Measurements from ENCODE around the gene ZMYM4. TPM values are rescaled to one million over a fixed set of nuclear protein-coding genes. Genes with fewer than 3 reads are reported as not detected.

The ZMYM4 gene
- total RNA-seq, 1 donor from 2014 or later, result 27.7 TPM

GRCh38 chr1:35453031-35453430, 184.5 kb downstream of the ZMYM4 start:
- H3K4me1 ChIP-seq, result peaks cover 48% of the 10 kb centered on the region
- intact Hi-C loops (cut with DNase I), result loop anchor here (5.0 to 10.0 kb wide), 2 partner anchors 109 to 272 kb away; no protein-coding TSS in a partner anchor
- no peak overlapping the region for H3K4me3 ChIP-seq
- no peaks in the 10 kb centered on the region for H3K9me3 ChIP-seq
- H3K36me3 ChIP-seq, result no peaks in the 10 kb centered on the region
- no peak for DNase-seq (ENCODE audit: extremely low spot score in 2 of 2)
- no peaks in the 10 kb centered on the region for H3K27me3 ChIP-seq
- no peak for TF ChIP-seq POLR2A (IDR thresholded peaks at IDR 0.05)
- no peak for TF ChIP-seq CTCF (IDR thresholded peaks at IDR 0.05)
- TF ChIP-seq POLR2AphosphoS5 (IDR thresholded peaks at IDR 0.05; ENCODE audit: insufficient read depth in 1 of 2, low read depth in 1 of 2), result no peak
- peak overlapping the region; percentile 76 for H3K27ac ChIP-seq

GRCh38 chr1:35454176-35454575, 185.7 kb downstream of the ZMYM4 start:
- intact Hi-C loops (cut with DNase I), result loop anchor here (5.0 to 10.0 kb wide), 2 partner anchors 108 to 271 kb away; no protein-coding TSS in a partner anchor
- Histone ChIP-seq H3K4me1 (peaks cover 48% of the 10 kb centered on the region), H3K27me3 (no peaks in the 10 kb centered on the region), H3K9me3 (no peaks in the 10 kb centered on the region), H3K27ac (peak overlapping the region; percentile 76), H3K4me3 (no peak overlapping the region), H3K36me3 (no peaks in the 10 kb centered on the region)
- TF ChIP-seq CTCF (IDR thresholded peaks at IDR 0.05), result no peak
- no peak for TF ChIP-seq POLR2AphosphoS5 (IDR thresholded peaks at IDR 0.05; ENCODE audit: insufficient read depth in 1 of 2, low read depth in 1 of 2)
- TF ChIP-seq POLR2A (IDR thresholded peaks at IDR 0.05), result no peak
- no peak for DNase-seq (ENCODE audit: extremely low spot score in 2 of 2)

- H3K27me3 ChIP-seq, result no peaks in the 10 kb centered on the region
- H3K4me3 ChIP-seq, result no peak overlapping the region
- TF ChIP-seq POLR2A (IDR thresholded peaks at IDR 0.05) (no peak), CTCF (IDR thresholded peaks at IDR 0.05) (no peak), POLR2AphosphoS5 (IDR thresholded peaks at IDR 0.05; ENCODE audit: insufficient read depth in 1 of 2, low read depth in 1 of 2) (no peak)
- H3K36me3 ChIP-seq, result no peaks in the 10 kb centered on the region
- peaks cover 48% of the 10 kb centered on the region for H3K4me1 ChIP-seq
- peak overlapping the region; percentile 76 for H3K27ac ChIP-seq
- intact Hi-C loops (cut with DNase I), result loop anchor here (5.0 to 10.0 kb wide), 2 partner anchors 108 to 270 kb away; no protein-coding TSS in a partner anchor
- DNase-seq (ENCODE audit: extremely low spot score in 2 of 2), result no peak
- no peaks in the 10 kb centered on the region for H3K9me3 ChIP-seq
Observed at GRCh38 chr1:35454616-35455015, 186.1 kb downstream of the ZMYM4 start.

GRCh38 chr1:35460796-35461195, 192.3 kb downstream of the ZMYM4 start:
- DNase-seq (ENCODE audit: extremely low spot score in 2 of 2), result no peak
- Histone ChIP-seq H3K4me3 (no peak overlapping the region), H3K27ac (no peak overlapping the region), H3K9me3 (no peaks in the 10 kb centered on the region), H3K4me1 (no peaks in the 10 kb centered on the region), H3K36me3 (peaks cover 0 to 21% of the 10 kb centered on the region in 2 donors), H3K27me3 (no peaks in the 10 kb centered on the region)
- TF ChIP-seq CTCF (IDR thresholded peaks at IDR 0.05) (no peak), POLR2A (IDR thresholded peaks at IDR 0.05) (no peak), POLR2AphosphoS5 (IDR thresholded peaks at IDR 0.05; ENCODE audit: insufficient read depth in 1 of 2, low read depth in 1 of 2) (no peak)
- intact Hi-C loops (cut with DNase I), result no loop called here

- Histone ChIP-seq H3K4me3 (no peak overlapping the region), H3K27ac (no peak overlapping the region), H3K9me3 (no peaks in the 10 kb centered on the region), H3K27me3 (no peaks in the 10 kb centered on the region), H3K36me3 (peaks cover 0 to 28% of the 10 kb centered on the region in 2 donors), H3K4me1 (no peaks in the 10 kb centered on the region)
- intact Hi-C loops (cut with DNase I), result no loop called here
- no peak for DNase-seq (ENCODE audit: extremely low spot score in 2 of 2)
- TF ChIP-seq POLR2A (IDR thresholded peaks at IDR 0.05) (no peak), CTCF (IDR thresholded peaks at IDR 0.05) (no peak)
Observed at GRCh38 chr1:35461966-35462651, 193.6 kb downstream of the ZMYM4 start.
